Adrenal gland (tissue), 12 donors: ENCODE data around the gene PLAC1. TPM values are rescaled to one million over a fixed set of nuclear protein-coding genes. Genes with fewer than 3 reads are reported as not detected.
A peak's percentile ranks its signal among the peaks of the same experiment; 100 is the strongest.

ENCODE experiments used
- DNase-seq, 7 donors: peaks; one replicate each; pipeline ENCODE4 v3.0.0-alpha.2; 2019 to 2020
- H3K27ac ChIP-seq, 5 donors: fragments of 200-600 bp; sonication (generic) in 4 of 5; 1 replicate in 3 of 5; 2 replicates in 2 of 5; pipeline versions ENCODE4 v1.5.1 to v1.8.0; 2016 to 2020; ENCODE audit warnings: mild to moderate bottlenecking in 1 of 5
- H3K27me3 ChIP-seq: fragments of 200-600 bp; 2 replicates; pipeline ENCODE4 v1.8.0; 2021
- H3K36me3 ChIP-seq, 2 donors: fragments of 200-600 bp; replicated peaks in 1 of 2; 1 replicate in 1 of 2; 2 replicates in 1 of 2; pipeline versions ENCODE4 v1.5.1 to v1.8.0; 2018 to 2022
- H3K4me1 ChIP-seq, 2 donors: fragments of 200-600 bp; replicated peaks in 1 of 2; 1 replicate in 1 of 2; 2 replicates in 1 of 2; pipeline versions ENCODE4 v1.5.1 to v1.8.0; 2018 to 2021
- H3K4me3 ChIP-seq, 4 donors: fragments of 200-600 bp; sonication (generic) in 3 of 4; one replicate each; pipeline ENCODE4 v1.5.1; 2016 to 2018
- H3K9me3 ChIP-seq, 3 donors: fragments of 200-600 bp; sonication (generic) in 1 of 3; replicated peaks in 1 of 3; 1 replicate in 2 of 3; 2 replicates in 1 of 3; pipeline versions ENCODE4 v1.5.1 to v1.8.0; 2016 to 2021
- POLR2A ChIP-seq, 2 donors: fragments of 450-650 bp; IDR thresholded peaks; one replicate each; pipeline ENCODE4 v1.6.1; 2017; ENCODE audit warnings: antibody characterized with exemption in 2 of 2, mild to moderate bottlenecking in 2 of 2, moderate library complexity in 1 of 2
- WGBS, 4 donors: extraction: QIAGEN DNeasy Blood & Tissue Kit in 2 of 4; methylation state at CpG; one replicate each; pipeline versions ENCODE4 v1.1.5 to v1.1.7; 2013 to 2017; 5-methylcytosine and 5-hydroxymethylcytosine counted together
- intact Hi-C, 2 donors: fragments of 100-400 bp; cut with DNase I; formaldehyde crosslinking; loops; one replicate each; pipeline versions ENCODE4 v1.14.1 to v1.15.0; 2022 to 2023
- polyA plus RNA-seq, 3 donors: library from polyadenylated mRNA; stranded (reverse); fragments of 200-250 nt in 2 of 3; fragments of 350-450 nt in 1 of 3; fragmentation: Illumina TruSeq in 1 of 3; extraction: RNeasy Lipid Tissue Mini Kit (QIAGEN cat#74804) in 1 of 3; gene quantifications; one replicate each; pipeline ENCODE4 v1.2.3, GENCODE V29; 2013 to 2014
- total RNA-seq, 9 donors: library from RNA; depleted of rRNA in 4 of 9; stranded (reverse); fragments of >200 nt in 4 of 9; fragments of 120-200 nt in 1 of 9; fragmentation: NEBNext Ultra II Directional in 1 of 9; extraction: Animal tissue kit (Norgen Biotek cat#: 25700) in 1 of 9; gene quantifications; one replicate each; pipeline versions ENCODE4 v1.1.0 to v1.2.4, GENCODE V29; 2013 to 2023
- TF ChIP-seq, protein P1 (sequence below), 6 experiments: fragments of 450-650 bp in 4 of 6; fragments of 200-600 bp in 2 of 6; sonication (generic) in 1 of 6; IDR thresholded peaks; 1 replicate in 5 of 6; 2 replicates in 1 of 6; pipeline versions ENCODE4 v1.5.1 to v1.8.0; 2016 to 2021; ENCODE audit warnings: antibody characterized with exemption in 6 of 6, mild to moderate bottlenecking in 2 of 6, moderate library complexity in 1 of 6
- donor health status: healthy with polysubstance abuse.
- donor health status: Bipolar disorder and iron deficiency.
- donor health status: DM: yes; HTN: yes; CAD: no.
- donor health status: DM: no; HTN: no; CAD: no.
- donor health status: DM: no; HTN: no; CAD: no.
- donor health status: DM: yes; HTN: yes; CAD: no.

PLAC1 gene
- total and polyA plus RNA-seq, 12 donors: 58.0 TPM; not detected in 11

DNA sequence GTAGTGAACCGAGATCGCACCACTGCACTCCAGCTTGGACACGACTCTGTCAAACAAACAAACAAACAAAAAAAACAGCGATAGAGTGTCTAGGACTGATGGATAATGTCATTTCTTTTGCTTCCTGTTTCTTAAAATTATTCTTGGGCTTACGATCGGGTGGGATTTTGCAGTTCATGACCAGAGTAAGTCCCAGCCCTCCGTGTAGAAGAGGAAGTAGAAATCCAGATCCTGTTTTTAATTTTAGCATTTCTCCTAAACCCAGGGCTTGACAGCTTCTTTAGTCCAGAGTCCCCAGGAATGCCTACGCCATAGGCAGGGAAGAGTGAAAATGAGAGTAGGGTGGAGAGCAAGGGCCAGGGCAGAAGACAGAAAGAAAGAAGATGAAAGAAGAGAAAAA lies 104.0 kb downstream of the PLAC1 start:
- intact Hi-C loops: no loop called here
- H3K36me3 ChIP-seq: no peaks in the 10 kb centered on the region
- TF ChIP-seq, protein P1, sequence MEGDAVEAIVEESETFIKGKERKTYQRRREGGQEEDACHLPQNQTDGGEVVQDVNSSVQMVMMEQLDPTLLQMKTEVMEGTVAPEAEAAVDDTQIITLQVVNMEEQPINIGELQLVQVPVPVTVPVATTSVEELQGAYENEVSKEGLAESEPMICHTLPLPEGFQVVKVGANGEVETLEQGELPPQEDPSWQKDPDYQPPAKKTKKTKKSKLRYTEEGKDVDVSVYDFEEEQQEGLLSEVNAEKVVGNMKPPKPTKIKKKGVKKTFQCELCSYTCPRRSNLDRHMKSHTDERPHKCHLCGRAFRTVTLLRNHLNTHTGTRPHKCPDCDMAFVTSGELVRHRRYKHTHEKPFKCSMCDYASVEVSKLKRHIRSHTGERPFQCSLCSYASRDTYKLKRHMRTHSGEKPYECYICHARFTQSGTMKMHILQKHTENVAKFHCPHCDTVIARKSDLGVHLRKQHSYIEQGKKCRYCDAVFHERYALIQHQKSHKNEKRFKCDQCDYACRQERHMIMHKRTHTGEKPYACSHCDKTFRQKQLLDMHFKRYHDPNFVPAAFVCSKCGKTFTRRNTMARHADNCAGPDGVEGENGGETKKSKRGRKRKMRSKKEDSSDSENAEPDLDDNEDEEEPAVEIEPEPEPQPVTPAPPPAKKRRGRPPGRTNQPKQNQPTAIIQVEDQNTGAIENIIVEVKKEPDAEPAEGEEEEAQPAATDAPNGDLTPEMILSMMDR (IDR thresholded peaks at IDR 0.05): no peak
- TF ChIP-seq POLR2A (IDR thresholded peaks at IDR 0.05): no peak
- WGBS, 4 donors: 51 to 62% (median 54%) methylated on average over 8 of the region's 8 CpGs
- DNase-seq: no peak
- H3K4me3 ChIP-seq: no peak overlapping the region
- no peaks in the 10 kb centered on the region for H3K4me1 ChIP-seq
- H3K27me3 ChIP-seq: peaks cover 22% of the 10 kb centered on the region
- H3K9me3 ChIP-seq: no peaks in the 10 kb centered on the region
- no peak overlapping the region for H3K27ac ChIP-seq

DNA sequence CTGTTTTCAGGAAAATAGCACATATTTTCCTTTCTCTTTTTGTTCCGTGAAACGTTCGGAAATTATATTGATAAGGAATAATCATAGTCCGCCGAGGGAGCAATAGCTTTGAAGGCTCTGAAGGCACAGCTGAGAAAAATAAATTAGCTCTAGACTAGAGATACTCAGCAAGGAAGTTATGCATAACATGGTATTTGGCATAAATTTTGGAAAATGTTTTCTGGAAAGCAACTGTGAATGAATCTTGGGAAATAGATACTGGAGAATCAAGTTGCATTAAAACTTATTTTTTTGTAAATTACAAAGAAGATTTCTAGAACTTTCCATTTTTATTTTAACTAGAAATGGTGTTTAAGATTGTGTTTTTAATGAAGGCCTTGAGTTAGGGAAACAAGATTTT lies 105.9 kb downstream of the PLAC1 start:
- WGBS, 4 donors: 37 to 60% (median 51%) methylated on average over 5 of the region's 5 CpGs
- no peak overlapping the region for H3K4me3 ChIP-seq
- peak overlapping the region in 1 of 5 donors; percentile 90 for H3K27ac ChIP-seq
- intact Hi-C loops: no loop called here
- no peaks in the 10 kb centered on the region for H3K9me3 ChIP-seq
- no peak for DNase-seq
- H3K36me3 ChIP-seq: no peaks in the 10 kb centered on the region
- H3K27me3 ChIP-seq: peaks cover 26% of the 10 kb centered on the region
- TF ChIP-seq, protein P1 (IDR thresholded peaks at IDR 0.05): no peak
- H3K4me1 ChIP-seq: no peaks in the 10 kb centered on the region

DNA sequence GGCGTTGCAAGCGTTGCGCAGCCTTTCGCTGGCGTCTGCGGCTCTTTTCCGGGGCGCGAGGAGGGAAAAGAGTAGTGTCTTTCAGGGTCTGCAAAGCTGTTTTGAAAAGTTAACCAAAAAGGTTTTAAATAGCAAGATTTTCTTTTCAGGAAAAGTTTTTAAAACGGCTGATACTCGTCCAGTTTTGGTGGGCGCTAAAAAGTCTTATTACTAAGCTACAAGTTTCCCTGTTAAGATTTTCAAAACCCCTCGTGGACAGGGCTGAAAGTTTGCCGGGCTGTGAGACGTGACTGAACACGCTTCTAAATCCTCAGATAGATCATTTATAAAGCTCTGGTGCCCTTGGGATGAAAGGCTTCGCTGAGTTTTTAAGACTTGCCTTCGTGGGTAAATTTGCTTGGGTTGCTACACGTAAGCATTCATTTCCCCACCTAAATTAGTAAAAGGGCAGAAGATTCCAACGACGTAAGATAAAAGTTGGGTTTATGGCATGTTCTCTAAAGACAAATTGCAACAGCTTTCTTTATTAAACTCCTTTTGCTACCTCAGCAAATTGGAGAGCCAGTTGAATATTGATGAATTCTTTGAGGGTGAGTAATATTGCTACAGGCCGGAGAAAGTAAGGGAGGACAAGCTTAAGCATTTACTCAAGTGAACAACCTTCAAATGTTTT lies 106.8 kb downstream of the PLAC1 start:
- Histone ChIP-seq H3K27me3 (peaks cover 30% of the 10 kb centered on the region), H3K4me1 (no peaks in the 10 kb centered on the region), H3K9me3 (no peaks in the 10 kb centered on the region), H3K27ac (peak overlapping the region in 3 of 5 donors; percentile 81 to 90 (median 83)), H3K4me3 (peak overlapping the region in 2 of 4 donors; percentile 5 to 69), H3K36me3 (no peaks in the 10 kb centered on the region)
- WGBS, 4 donors: 11 to 40% (median 25%) methylated on average over 10 to 22 of the region's 22 CpGs
- intact Hi-C loops: no loop called here
- TF ChIP-seq POLR2A (IDR thresholded peaks at IDR 0.05): no peak
- TF ChIP-seq, protein P1 (IDR thresholded peaks at IDR 0.05): no peak
- no peak for DNase-seq

DNA sequence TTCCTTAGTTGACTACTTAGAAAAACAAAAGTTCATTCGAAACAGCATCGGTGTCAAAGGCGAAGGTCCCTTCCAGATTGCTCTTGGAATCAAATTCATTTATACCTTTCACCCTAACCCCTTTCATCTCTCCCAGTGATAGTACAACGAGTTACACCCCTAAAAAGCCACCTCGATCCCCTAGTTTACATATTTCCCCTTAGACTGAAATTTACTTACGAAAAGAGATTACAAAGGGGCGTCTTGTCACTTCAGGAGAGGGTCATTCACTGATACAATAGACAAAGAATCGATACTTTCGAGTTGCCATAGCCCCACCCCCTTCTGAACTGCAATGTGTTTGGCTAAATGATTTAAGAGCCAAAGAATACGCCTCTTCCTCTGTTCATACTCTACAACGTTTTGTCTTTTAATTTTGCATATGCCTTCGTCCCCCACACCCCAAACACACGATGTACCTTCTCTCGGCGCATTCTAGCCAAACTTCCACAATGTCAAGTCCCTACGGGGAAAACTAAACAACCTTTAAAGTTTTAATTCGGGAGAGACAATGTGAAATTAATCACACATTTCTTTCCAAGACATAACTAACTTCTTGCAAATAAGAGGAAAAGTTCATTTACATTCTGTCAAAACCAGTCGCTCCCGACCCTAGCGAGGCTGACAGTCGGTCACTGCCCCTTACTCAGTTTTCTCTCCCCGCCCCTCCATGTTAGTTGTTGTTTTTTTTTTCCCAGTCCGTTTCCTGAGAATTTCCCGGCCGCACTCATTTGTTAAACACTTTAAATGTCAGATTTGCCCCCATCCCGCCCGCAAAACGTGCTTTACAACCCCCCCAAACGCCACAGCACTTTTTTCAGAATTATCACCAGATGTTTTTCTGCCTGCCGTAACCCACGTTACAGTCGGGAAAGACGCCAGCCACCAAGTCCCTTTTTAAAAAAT lies 109.7 kb downstream of the PLAC1 start:
- peaks cover 1 to 3% of the 10 kb centered on the region in 2 donors for H3K4me1 ChIP-seq
- peak overlapping the region; percentile 46 to 90 (median 81) for H3K27ac ChIP-seq
- H3K36me3 ChIP-seq: no peaks in the 10 kb centered on the region
- no peak for TF ChIP-seq POLR2A (IDR thresholded peaks at IDR 0.05)
- TF ChIP-seq, protein P1 (IDR thresholded peaks at IDR 0.05): no peak
- WGBS, 4 donors: 1 to 36% (median 16%) methylated on average over 32 to 33 of the region's 33 CpGs
- DNase-seq: no peak
- H3K9me3 ChIP-seq: no peaks in the 10 kb centered on the region
- peak overlapping the region in 3 of 4 donors; percentile 33 to 69 (median 42) for H3K4me3 ChIP-seq
- H3K27me3 ChIP-seq: peaks cover 53% of the 10 kb centered on the region
- intact Hi-C loops: no loop called here
